Keratinocyte (primary cell): Measurements from ENCODE around the gene SPANXC. TPM values are rescaled to one million over a fixed set of nuclear protein-coding genes. Genes with fewer than 3 reads are reported as not detected.

ENCODE experiments used
- DNase-seq: peaks from one replicate; pipeline ENCODE4 v3.0.0-alpha.2; 2011; ENCODE audit warnings: low read depth, missing footprints, low spot score
- FAIRE-seq: peaks from 2 replicates; lab custom pipeline; 2011; peaks lifted over from hg19 to GRCh38; lab: Jason Lieb, UNC
- H2AFZ ChIP-seq: 2 replicates; pipeline ENCODE4 v1.6.0; 2012; ENCODE audit warnings: low read length, control low read depth, inconsistent platforms; ENCODE audit not compliant: control insufficient read depth
- H3K27ac ChIP-seq: 2 replicates; pipeline ENCODE4 v1.5.1; 2011; ENCODE audit warnings: low read length; ENCODE audit not compliant: control insufficient read depth, insufficient read depth
- H3K27me3 ChIP-seq: 3 replicates; pipeline ENCODE4 v1.6.0; 2011; ENCODE audit warnings: low read length; ENCODE audit not compliant: control insufficient read depth, insufficient read depth; ENCODE audit errors: extremely low read depth
- H3K36me3 ChIP-seq, 2 experiments: 2 replicates in 1 of 2; 3 replicates in 1 of 2; pipeline ENCODE4 v1.5.1; 2011; ENCODE audit warnings: low read length in 2 of 2, mild to moderate bottlenecking in 1 of 2; ENCODE audit not compliant: control insufficient read depth in 2 of 2, insufficient read depth in 2 of 2; ENCODE audit errors: extremely low read depth in 1 of 2
- H3K4me1 ChIP-seq: 3 replicates; pipeline ENCODE4 v1.5.1; 2011; ENCODE audit warnings: low read length; ENCODE audit not compliant: control insufficient read depth, insufficient read depth; ENCODE audit errors: extremely low read depth
- H3K4me2 ChIP-seq: 3 replicates; pipeline ENCODE4 v1.6.0; 2011; ENCODE audit warnings: low read depth, low read length; ENCODE audit not compliant: control insufficient read depth, insufficient read depth; ENCODE audit errors: extremely low read depth
- H3K4me3 ChIP-seq, 3 experiments: fragments of 200-600 bp in 1 of 3; sonication (generic) in 1 of 3; 2 replicates in 2 of 3; 3 replicates in 1 of 3; pipeline ENCODE4 v1.5.1; 2011 to 2016; ENCODE audit warnings: low read length in 3 of 3, mild to moderate bottlenecking in 3 of 3, control low read depth in 2 of 3, inconsistent platforms in 1 of 3, low read depth in 1 of 3, mixed read lengths in 1 of 3, mixed run types in 1 of 3, moderate library complexity in 1 of 3; ENCODE audit not compliant: control insufficient read depth in 2 of 3, insufficient read depth in 2 of 3; ENCODE audit errors: extremely low read depth in 1 of 3
- H3K79me2 ChIP-seq: 2 replicates; pipeline ENCODE4 v1.6.0; 2012; ENCODE audit warnings: low read length; ENCODE audit not compliant: control insufficient read depth, insufficient read depth
- H3K9ac ChIP-seq: 3 replicates; pipeline ENCODE4 v1.6.0; 2011; ENCODE audit warnings: low read length; ENCODE audit not compliant: control insufficient read depth, insufficient read depth; ENCODE audit errors: extremely low read depth
- H3K9me1 ChIP-seq: 3 replicates; pipeline ENCODE4 v1.6.0; 2011; ENCODE audit warnings: low read length; ENCODE audit not compliant: control insufficient read depth, insufficient read depth; ENCODE audit errors: extremely low read depth
- H3K9me3 ChIP-seq: 2 replicates; pipeline ENCODE4 v1.5.1; 2012; ENCODE audit warnings: low read depth, low read length; ENCODE audit not compliant: control insufficient read depth
- H4K20me1 ChIP-seq: 3 replicates; pipeline ENCODE4 v1.6.0; 2011; ENCODE audit warnings: low read length; ENCODE audit not compliant: control insufficient read depth, insufficient read depth; ENCODE audit errors: extremely low read depth
- EZH2 ChIP-seq: IDR thresholded peaks from one replicate; pipeline ENCODE4 v1.6.1; 2012; ENCODE audit warnings: inconsistent platforms, mild to moderate bottlenecking, low read length, moderate library complexity
- dilution Hi-C: fragments of 300-500 bp; cut with MboI; formaldehyde crosslinking; loops from one replicate; pipeline ENCODE4 v1.7.0; 2020; ENCODE audit warnings: low sequenced_read_pairs; ENCODE audit not compliant: extremely low pct_ligation_motif_present
- polyA plus RNA-seq, 5 experiments: library from polyadenylated mRNA; depleted of rRNA in 3 of 5; stranded (reverse) in 3 of 5; stranded (forward) in 1 of 5; unstranded in 1 of 5; fragments of >200 nt; gene quantifications; 1 replicate in 1 of 5; 2 replicates in 3 of 5; 3 replicates in 1 of 5; pipeline versions ENCODE4 v1.2.1 to v1.2.3, GENCODE V29; 2011 to 2012; ENCODE audit warnings: missing spikeins in 2 of 5, low read depth in 1 of 5, low replicate concordance in 1 of 5
- TF ChIP-seq, protein P1 (sequence below), 3 experiments: IDR thresholded peaks in 1 of 3; conservative IDR thresholded peaks in 1 of 3; optimal IDR thresholded peaks in 1 of 3; 2 replicates in 2 of 3; 3 replicates in 1 of 3; pipeline versions ENCODE3 to v1.5.1; 2011; ENCODE audit warnings: low read length in 3 of 3, mild to moderate bottlenecking in 3 of 3, moderate library complexity in 2 of 3, control low read depth in 1 of 3, inconsistent platforms in 1 of 3; ENCODE audit not compliant: insufficient read depth in 2 of 3; ENCODE audit errors: extremely low read depth in 1 of 3

Gene SPANXC
- polyA plus RNA-seq, 1 donor (not counting 4 experiments of a cell fraction or from before 2014, with no cell fraction given): not detected

DNA sequence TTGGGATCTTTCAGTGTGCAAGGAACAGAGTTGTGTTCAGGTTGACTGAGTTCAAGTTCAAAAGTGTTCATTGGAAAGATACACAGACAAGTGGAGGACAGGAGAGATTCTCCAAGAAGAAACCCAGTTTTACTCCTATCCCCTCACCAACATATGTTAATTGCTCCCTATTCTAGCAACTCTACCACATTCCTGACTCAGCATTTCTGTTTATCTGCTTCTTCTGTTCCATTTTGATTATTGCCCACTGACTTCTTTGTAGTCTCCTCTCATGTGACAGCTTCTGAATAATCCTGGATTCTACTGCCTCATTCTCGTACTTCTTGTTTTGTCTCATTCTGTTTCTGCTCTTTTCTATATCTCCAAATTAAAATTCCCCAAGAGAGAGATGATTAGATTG lies 15.8 kb upstream of the SPANXC start:
- Histone ChIP-seq H3K9ac (no peak overlapping the region), H3K79me2 (no peaks in the 10 kb centered on the region), H3K27ac (no peak overlapping the region), H3K4me3 (no peak overlapping the region), H4K20me1 (no peaks in the 10 kb centered on the region), H3K36me3 (no peaks in the 10 kb centered on the region), H3K9me1 (no peaks in the 10 kb centered on the region), H3K4me1 (no peaks in the 10 kb centered on the region), H2AFZ (no peak overlapping the region), H3K27me3 (no peaks in the 10 kb centered on the region), H3K4me2 (no peak overlapping the region), H3K9me3 (no peaks in the 10 kb centered on the region)
- FAIRE-seq (no peak), DNase-seq (no peak)
- TF ChIP-seq EZH2: no peak
- TF ChIP-seq, protein P1, sequence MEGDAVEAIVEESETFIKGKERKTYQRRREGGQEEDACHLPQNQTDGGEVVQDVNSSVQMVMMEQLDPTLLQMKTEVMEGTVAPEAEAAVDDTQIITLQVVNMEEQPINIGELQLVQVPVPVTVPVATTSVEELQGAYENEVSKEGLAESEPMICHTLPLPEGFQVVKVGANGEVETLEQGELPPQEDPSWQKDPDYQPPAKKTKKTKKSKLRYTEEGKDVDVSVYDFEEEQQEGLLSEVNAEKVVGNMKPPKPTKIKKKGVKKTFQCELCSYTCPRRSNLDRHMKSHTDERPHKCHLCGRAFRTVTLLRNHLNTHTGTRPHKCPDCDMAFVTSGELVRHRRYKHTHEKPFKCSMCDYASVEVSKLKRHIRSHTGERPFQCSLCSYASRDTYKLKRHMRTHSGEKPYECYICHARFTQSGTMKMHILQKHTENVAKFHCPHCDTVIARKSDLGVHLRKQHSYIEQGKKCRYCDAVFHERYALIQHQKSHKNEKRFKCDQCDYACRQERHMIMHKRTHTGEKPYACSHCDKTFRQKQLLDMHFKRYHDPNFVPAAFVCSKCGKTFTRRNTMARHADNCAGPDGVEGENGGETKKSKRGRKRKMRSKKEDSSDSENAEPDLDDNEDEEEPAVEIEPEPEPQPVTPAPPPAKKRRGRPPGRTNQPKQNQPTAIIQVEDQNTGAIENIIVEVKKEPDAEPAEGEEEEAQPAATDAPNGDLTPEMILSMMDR (optimal IDR thresholded peaks at IDR 0.05 in 1 of 3, IDR thresholded peaks at IDR 0.05 in 1 of 3, conservative IDR thresholded peaks at IDR 0.05 in 1 of 3; ENCODE audit: extremely low read depth in 1 of 3, insufficient read depth in 2 of 3, low read length in 3 of 3): no peak
- dilution Hi-C loops: no loop called here

DNA sequence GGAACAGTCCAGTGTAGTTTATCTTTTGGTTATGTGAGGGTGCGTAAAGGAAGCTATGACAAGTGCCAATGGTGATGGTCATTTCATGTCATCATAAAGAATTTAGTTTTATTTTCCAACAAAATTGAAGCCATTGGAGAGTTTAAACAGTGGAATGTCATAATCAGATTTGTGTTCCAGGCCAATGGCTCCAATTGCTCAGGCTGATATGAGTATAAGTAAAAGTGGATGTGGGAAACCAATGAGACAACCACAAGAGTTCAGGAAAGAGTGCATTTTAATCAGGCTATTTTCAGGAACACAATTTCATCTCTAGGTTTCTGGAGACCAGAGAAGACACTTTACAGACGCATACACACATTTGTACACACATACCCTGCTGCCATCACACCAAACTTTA lies 20.7 kb downstream of the SPANXC start:
- H3K27ac ChIP-seq: no peak overlapping the region
- H3K9me3 ChIP-seq: no peaks in the 10 kb centered on the region
- H3K9me1 ChIP-seq: no peaks in the 10 kb centered on the region
- no peak overlapping the region for H3K4me2 ChIP-seq
- H4K20me1 ChIP-seq: no peaks in the 10 kb centered on the region
- no peaks in the 10 kb centered on the region for H3K79me2 ChIP-seq
- dilution Hi-C loops: no loop called here
- H2AFZ ChIP-seq: no peak overlapping the region
- no peak for DNase-seq
- no peaks in the 10 kb centered on the region for H3K36me3 ChIP-seq
- H3K4me1 ChIP-seq: peaks cover 14% of the 10 kb centered on the region
- TF ChIP-seq, protein P1 (optimal IDR thresholded peaks at IDR 0.05 in 1 of 3, IDR thresholded peaks at IDR 0.05 in 1 of 3, conservative IDR thresholded peaks at IDR 0.05 in 1 of 3; ENCODE audit: extremely low read depth in 1 of 3, insufficient read depth in 2 of 3, low read length in 3 of 3): no peak
- no peak for TF ChIP-seq EZH2
- no peak for FAIRE-seq
- H3K4me3 ChIP-seq: no peak overlapping the region
- no peaks in the 10 kb centered on the region for H3K27me3 ChIP-seq
- H3K9ac ChIP-seq: no peak overlapping the region
